ENCODE measurements around the gene SEC14L3.
"Not testable (repeated sequence)": the region's sequence is repeated elsewhere in the genome, so short reads cannot be mapped to it uniquely, and the experiment has no call there.

SEC14L3 gene

GRCh38 chr22:30453731-30454510 lies 17.9 kb downstream of the SEC14L3 start:
- Histone ChIP-seq H3K4me3 (replicated peaks; ENCODE audit: low read depth, low read length) (no peak overlapping the region), H3K27me3 (replicated peaks; ENCODE audit: control insufficient read depth, insufficient read depth, low read length) (no peaks in the 10 kb centered on the region; the same call in 1 of the 2 replicates), H3K36me3 (ENCODE audit: control insufficient read depth, insufficient read depth, low read length) (no peaks in the 10 kb centered on the region)
- no peak for DNase-seq (ENCODE audit: extremely low read depth, insufficient read length)
- no peak for TF ChIP-seq CTCF (IDR thresholded peaks at IDR 0.05; ENCODE audit: insufficient read depth, low read length, poor library complexity, severe bottlenecking)

DNA sequence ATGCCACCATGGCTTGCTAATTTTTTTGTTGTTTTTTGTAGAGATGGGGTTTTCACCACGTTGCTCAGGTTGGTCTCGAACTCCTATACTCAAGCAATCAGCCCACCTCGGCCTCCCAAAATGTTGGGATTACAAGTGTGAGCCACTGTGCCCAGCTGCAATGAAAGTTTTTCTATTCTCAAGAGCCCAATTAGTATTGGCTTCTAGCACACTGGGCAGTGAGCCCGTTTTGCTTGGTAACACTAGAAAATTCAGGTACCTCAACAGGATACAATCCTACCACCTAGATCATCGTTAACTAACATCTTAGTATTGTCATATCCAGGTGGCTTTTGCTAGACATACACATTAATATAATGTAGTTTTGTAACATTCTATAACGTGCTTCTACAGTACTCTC lies 19.0 kb downstream of the SEC14L3 start:
- Histone ChIP-seq H3K36me3 (ENCODE audit: control insufficient read depth, insufficient read depth, low read length) (no peaks in the 10 kb centered on the region), H3K27me3 (replicated peaks; ENCODE audit: control insufficient read depth, insufficient read depth, low read length) (no peaks in the 10 kb centered on the region; the same call in 1 of the 2 replicates), H3K4me3 (replicated peaks; ENCODE audit: low read depth, low read length) (no peak overlapping the region)
- no peak for TF ChIP-seq CTCF (IDR thresholded peaks at IDR 0.05; ENCODE audit: insufficient read depth, low read length, poor library complexity, severe bottlenecking)
- no peak for DNase-seq (ENCODE audit: extremely low read depth, insufficient read length)

DNA sequence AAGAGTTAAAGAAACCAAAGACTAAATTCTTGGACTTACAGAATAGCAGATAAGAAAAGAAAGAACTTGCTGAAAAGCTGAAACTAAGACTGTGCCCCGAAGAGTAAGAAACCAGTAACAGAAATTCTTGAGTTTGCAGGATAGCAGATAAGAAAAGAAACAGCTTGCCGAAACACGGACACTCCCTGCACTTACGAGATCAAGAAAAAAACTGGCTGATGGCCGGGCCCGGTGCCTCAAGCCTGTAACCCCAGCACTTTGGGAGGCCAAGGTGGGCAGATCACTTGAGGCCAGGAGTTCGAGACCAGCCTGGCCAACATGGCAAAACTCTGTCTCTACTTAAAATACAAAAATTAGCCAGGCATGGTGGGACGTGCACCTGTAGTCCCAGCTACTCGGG lies 20.3 kb downstream of the SEC14L3 start:
- not testable (repeated sequence) for H3K4me3 ChIP-seq (replicated peaks; ENCODE audit: low read depth, low read length); H3K27me3 ChIP-seq (replicated peaks; ENCODE audit: control insufficient read depth, insufficient read depth, low read length); H3K36me3 ChIP-seq (ENCODE audit: control insufficient read depth, insufficient read depth, low read length); DNase-seq (ENCODE audit: extremely low read depth, insufficient read length)

DNA sequence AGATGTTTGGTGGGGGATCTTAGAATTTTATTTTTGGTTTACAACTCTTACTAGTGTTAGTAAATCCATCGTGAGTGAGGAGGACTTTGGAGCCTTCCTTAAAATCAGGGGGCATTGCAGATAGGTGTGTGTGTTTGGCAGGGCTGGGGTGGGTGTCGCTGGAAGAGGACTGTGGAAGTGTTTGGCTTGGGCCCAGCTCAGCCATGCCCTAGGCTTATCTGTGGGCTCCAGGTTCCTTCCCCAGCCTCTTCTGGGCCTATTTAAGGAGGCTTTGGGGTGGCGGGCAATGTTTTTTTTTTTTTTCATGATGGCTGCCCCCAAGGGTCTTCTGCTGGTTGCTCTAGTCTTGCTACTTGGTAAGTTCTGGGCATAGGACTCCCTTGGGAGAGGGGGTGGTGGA lies 24.2 kb downstream of the SEC14L3 start:
- Histone ChIP-seq H3K4me3 (replicated peaks; ENCODE audit: low read depth, low read length) (no peak overlapping the region), H3K36me3 (ENCODE audit: control insufficient read depth, insufficient read depth, low read length) (no peaks in the 10 kb centered on the region), H3K27me3 (replicated peaks; ENCODE audit: control insufficient read depth, insufficient read depth, low read length) (no peaks in the 10 kb centered on the region; the same call in 1 of the 2 replicates)
- no peak for DNase-seq (ENCODE audit: extremely low read depth, insufficient read length)
- TF ChIP-seq CTCF (IDR thresholded peaks at IDR 0.05; ENCODE audit: insufficient read depth, low read length, poor library complexity, severe bottlenecking), result no peak

- no peak for TF ChIP-seq CTCF (IDR thresholded peaks at IDR 0.05; ENCODE audit: insufficient read depth, low read length, poor library complexity, severe bottlenecking)
- DNase-seq (ENCODE audit: extremely low read depth, insufficient read length), result no peak
- Histone ChIP-seq H3K27me3 (replicated peaks; ENCODE audit: control insufficient read depth, insufficient read depth, low read length) (no peaks in the 10 kb centered on the region), H3K36me3 (ENCODE audit: control insufficient read depth, insufficient read depth, low read length) (no peaks in the 10 kb centered on the region), H3K4me3 (replicated peaks; ENCODE audit: low read depth, low read length) (no peak overlapping the region)
Measured at GRCh38 chr22:30445438-30446145, 26.2 kb downstream of the SEC14L3 start.

DNA sequence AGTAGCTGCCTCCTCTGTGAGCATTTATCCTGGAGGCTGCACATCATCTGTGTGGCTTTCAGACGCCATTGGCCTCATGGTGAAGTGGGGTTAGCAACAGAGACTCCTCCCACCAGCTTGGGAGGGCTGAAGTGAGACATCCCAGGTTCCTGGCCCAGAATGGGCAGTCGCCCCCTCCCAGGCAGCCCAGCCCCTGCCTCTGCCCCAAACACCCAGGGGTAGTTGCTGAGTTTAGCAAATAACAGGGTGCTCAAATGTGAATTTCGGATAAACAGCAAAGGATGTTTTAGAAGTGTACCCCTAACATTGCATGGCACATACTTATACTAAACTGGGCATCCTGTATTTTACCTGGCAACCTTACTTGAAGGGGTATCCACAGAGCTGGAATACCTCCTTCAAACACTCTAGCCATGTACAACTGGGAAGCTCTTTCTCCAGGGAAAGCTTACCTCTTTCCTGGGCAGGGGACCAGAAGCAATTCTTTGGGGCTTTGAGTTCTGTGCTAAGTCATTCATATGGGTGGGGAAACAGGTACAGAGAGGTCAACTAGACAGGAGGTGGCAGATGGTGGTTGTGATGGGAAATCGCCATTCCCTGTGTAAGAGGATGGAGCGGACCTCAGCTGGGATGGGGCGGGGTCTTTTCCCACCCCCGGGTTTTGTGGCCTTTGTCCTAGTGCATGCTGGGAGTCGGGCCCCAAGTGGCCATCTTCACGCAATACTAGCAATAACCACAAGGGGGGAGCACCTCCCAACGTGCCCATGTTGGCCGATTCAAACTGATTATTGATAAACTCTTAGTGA lies 27.0 kb downstream of the SEC14L3 start:
- H3K36me3 ChIP-seq (ENCODE audit: control insufficient read depth, insufficient read depth, low read length), result no peaks in the 10 kb centered on the region
- H3K27me3 ChIP-seq (replicated peaks; ENCODE audit: control insufficient read depth, insufficient read depth, low read length), result no peaks in the 10 kb centered on the region
- H3K4me3 ChIP-seq (replicated peaks; ENCODE audit: low read depth, low read length), result no peak overlapping the region
- TF ChIP-seq CTCF (IDR thresholded peaks at IDR 0.05; ENCODE audit: insufficient read depth, low read length, poor library complexity, severe bottlenecking), result peak; percentile 80
- peak; percentile 52 for DNase-seq (ENCODE audit: extremely low read depth, insufficient read length)

Data from GM06990 (cell line).